Tibial nerve (tissue), 4 donors: ENCODE results near the gene TOGARAM1. TPM values are rescaled to one million over a fixed set of nuclear protein-coding genes. Genes with fewer than 3 reads are reported as not detected.

Source experiments
- DNase-seq, 2 donors: peaks; one replicate each; pipeline ENCODE4 v3.0.0-alpha.2; 2019; ENCODE audit warnings: low spot score in 2 of 2
- H3K27ac ChIP-seq, 4 donors: fragments of 200-600 bp; sonication (generic) in 3 of 4; one replicate each; pipeline ENCODE4 v1.5.1; 2017 to 2019; ENCODE audit warnings: mild to moderate bottlenecking in 1 of 4
- H3K27me3 ChIP-seq, 2 donors: fragments of 200-600 bp; sonication (generic) in 1 of 2; one replicate each; pipeline versions ENCODE4 v1.5.1 to v1.6.0; 2017 to 2019
- H3K36me3 ChIP-seq, 3 donors: fragments of 200-600 bp; sonication (generic); one replicate each; pipeline ENCODE4 v1.5.1; 2018 to 2019
- H3K4me1 ChIP-seq, 4 donors: fragments of 200-600 bp; sonication (generic) in 3 of 4; one replicate each; pipeline ENCODE4 v1.5.1; 2017 to 2019
- H3K4me3 ChIP-seq, 4 donors: fragments of 200-600 bp; sonication (generic) in 3 of 4; one replicate each; pipeline ENCODE4 v1.5.1; 2017 to 2019; ENCODE audit warnings: mild to moderate bottlenecking in 1 of 4, moderate library complexity in 1 of 4
- H3K9me3 ChIP-seq, 4 donors: fragments of 200-600 bp; sonication (generic) in 3 of 4; one replicate each; pipeline ENCODE4 v1.5.1; 2017 to 2019
- EP300 ChIP-seq, 2 donors: sonication (generic); formaldehyde crosslinking; IDR thresholded peaks; one replicate each; pipeline ENCODE4 v1.6.1; 2017; ENCODE audit warnings: antibody characterized with exemption in 2 of 2, mild to moderate bottlenecking in 1 of 2
- POLR2A ChIP-seq, 2 donors: fragments of 450-650 bp; IDR thresholded peaks; one replicate each; pipeline ENCODE4 v1.6.1; 2017; ENCODE audit warnings: antibody characterized with exemption in 2 of 2, mild to moderate bottlenecking in 2 of 2, moderate library complexity in 2 of 2
- WGBS, 2 donors: methylation state at CpG; one replicate each; pipeline ENCODE4 v1.1.5; 2018; 5-methylcytosine and 5-hydroxymethylcytosine counted together
- total RNA-seq, 4 donors: library from RNA; depleted of rRNA; stranded (reverse); fragments of >200 nt; gene quantifications; one replicate each; pipeline ENCODE4 v1.1.0, GENCODE V29; 2016
- TF ChIP-seq, protein P1 (sequence below), 5 experiments: fragments of 200-600 bp in 3 of 5; fragments of 450-650 bp in 2 of 5; sonication (generic) in 3 of 5; IDR thresholded peaks; one replicate each; pipeline ENCODE4 v1.5.1; 2016 to 2019; ENCODE audit warnings: antibody characterized with exemption in 5 of 5, mild to moderate bottlenecking in 3 of 5, moderate library complexity in 2 of 5

TOGARAM1 gene
- total RNA-seq, 4 donors from 2014 or later: 22.2 to 51.8 (median 34.2) TPM

DNA sequence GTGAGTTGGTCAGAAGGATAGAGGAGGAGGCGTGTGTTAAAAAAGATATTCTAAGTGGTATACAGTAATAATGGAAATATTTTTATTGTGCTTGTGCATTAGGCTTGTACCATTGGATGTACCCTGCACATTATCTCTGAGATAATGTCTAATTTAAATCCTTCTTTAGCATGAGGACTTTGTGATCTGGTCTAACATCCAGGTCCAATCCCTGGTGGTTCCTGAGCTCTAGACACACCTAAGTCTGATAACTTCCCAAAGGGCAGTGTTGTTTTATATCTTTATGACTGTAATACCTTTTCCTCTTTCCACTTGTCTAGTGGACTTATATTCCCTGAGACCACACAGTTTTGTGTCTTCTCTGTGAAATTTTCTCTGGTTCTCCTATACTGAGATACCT is 142.6 kb downstream of the TOGARAM1 start:
- Histone ChIP-seq H3K27me3 (no peaks in the 10 kb centered on the region), H3K4me3 (no peak overlapping the region), H3K9me3 (no peaks in the 10 kb centered on the region), H3K36me3 (peaks cover 0 to 77% (median 14%) of the 10 kb centered on the region in 3 donors), H3K27ac (no peak overlapping the region), H3K4me1 (no peaks in the 10 kb centered on the region)
- DNase-seq: no peak
- 97 to 98% methylated on average over 1 of the region's 1 CpG for WGBS, 2 donors
- TF ChIP-seq, protein P1, sequence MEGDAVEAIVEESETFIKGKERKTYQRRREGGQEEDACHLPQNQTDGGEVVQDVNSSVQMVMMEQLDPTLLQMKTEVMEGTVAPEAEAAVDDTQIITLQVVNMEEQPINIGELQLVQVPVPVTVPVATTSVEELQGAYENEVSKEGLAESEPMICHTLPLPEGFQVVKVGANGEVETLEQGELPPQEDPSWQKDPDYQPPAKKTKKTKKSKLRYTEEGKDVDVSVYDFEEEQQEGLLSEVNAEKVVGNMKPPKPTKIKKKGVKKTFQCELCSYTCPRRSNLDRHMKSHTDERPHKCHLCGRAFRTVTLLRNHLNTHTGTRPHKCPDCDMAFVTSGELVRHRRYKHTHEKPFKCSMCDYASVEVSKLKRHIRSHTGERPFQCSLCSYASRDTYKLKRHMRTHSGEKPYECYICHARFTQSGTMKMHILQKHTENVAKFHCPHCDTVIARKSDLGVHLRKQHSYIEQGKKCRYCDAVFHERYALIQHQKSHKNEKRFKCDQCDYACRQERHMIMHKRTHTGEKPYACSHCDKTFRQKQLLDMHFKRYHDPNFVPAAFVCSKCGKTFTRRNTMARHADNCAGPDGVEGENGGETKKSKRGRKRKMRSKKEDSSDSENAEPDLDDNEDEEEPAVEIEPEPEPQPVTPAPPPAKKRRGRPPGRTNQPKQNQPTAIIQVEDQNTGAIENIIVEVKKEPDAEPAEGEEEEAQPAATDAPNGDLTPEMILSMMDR (IDR thresholded peaks at IDR 0.05): no peak
- no peak for TF ChIP-seq POLR2A (IDR thresholded peaks at IDR 0.05)
- no peak for TF ChIP-seq EP300 (IDR thresholded peaks at IDR 0.05)

DNA sequence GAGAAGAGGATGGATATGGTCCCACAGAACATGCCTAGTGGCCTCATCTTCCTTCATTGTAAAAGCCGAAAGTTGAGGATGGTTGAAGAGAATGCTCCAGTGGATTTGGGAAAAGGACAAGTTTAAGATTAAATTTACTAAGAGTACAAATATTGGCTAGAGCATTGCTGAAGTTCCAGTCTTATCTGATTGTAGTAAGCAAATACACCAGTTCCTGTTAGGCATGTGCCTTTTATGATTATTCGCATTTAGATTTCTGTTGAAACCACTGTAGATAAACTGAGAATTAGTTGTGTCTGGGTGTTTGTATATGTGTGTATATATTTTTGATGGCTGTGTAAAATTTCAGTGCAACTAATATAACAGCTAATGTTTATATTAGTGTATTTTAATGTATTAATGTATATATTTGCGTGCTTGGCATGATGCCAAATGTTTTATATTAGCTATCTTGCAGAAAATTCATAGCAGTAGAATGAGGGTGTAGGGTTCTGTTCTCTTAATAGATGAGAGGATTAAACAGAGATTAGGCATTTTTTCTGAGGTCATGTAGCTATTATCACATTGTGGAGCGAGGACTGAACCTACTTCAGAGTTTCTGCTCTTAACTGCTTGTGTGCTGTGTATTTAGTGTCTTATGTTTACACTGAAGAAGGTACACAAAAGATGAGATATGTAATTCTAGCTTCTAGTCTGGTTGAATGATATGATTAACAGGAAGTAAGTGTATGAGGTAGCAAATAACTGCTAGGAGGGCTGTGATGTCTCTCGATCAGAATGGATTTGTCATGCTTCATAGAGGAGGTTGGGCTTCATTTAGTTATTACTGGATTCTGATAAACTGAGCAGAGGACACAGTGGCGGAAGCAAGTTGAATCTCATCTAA is 151.1 kb downstream of the TOGARAM1 start:
- TF ChIP-seq EP300 (IDR thresholded peaks at IDR 0.05) (no peak), POLR2A (IDR thresholded peaks at IDR 0.05) (no peak)
- TF ChIP-seq, protein P1 (IDR thresholded peaks at IDR 0.05): no peak
- no peak overlapping the region for H3K27ac ChIP-seq
- peaks cover 0 to 86% (median 2%) of the 10 kb centered on the region in 3 donors for H3K36me3 ChIP-seq
- H3K27me3 ChIP-seq: no peaks in the 10 kb centered on the region
- no peaks in the 10 kb centered on the region for H3K4me1 ChIP-seq
- no peak overlapping the region for H3K4me3 ChIP-seq
- DNase-seq: no peak
- 89 to 90% methylated on average over 6 of the region's 6 CpGs for WGBS, 2 donors
- H3K9me3 ChIP-seq: no peaks in the 10 kb centered on the region

DNA sequence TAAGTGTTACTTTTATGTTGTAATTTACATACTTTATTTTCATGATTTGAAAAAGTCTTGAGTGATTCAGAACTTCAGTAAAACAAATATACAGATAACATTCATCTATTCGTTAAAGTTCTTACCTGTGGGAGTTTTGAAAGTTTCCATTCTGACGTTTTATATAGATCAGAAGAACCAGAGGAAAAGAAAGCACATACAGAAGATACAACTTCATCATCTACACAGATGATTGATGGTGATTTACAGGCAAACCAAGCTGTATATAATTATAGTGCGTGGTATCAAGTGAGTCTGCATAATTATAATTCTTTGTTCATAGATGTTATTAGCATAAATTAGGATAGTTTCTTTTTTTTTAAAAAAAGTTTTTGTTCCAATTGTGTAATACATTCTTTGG is 152.3 kb downstream of the TOGARAM1 start:
- TF ChIP-seq, protein P1 (IDR thresholded peaks at IDR 0.05): no peak
- TF ChIP-seq EP300 (IDR thresholded peaks at IDR 0.05) (no peak), POLR2A (IDR thresholded peaks at IDR 0.05) (no peak)
- WGBS, 2 donors: 70 to 74% methylated on average over 3 of the region's 3 CpGs
- Histone ChIP-seq H3K27ac (no peak overlapping the region), H3K4me3 (no peak overlapping the region), H3K27me3 (no peaks in the 10 kb centered on the region), H3K4me1 (no peaks in the 10 kb centered on the region), H3K36me3 (peaks cover 0 to 89% (median 2%) of the 10 kb centered on the region in 3 donors), H3K9me3 (no peaks in the 10 kb centered on the region)
- no peak for DNase-seq

DNA sequence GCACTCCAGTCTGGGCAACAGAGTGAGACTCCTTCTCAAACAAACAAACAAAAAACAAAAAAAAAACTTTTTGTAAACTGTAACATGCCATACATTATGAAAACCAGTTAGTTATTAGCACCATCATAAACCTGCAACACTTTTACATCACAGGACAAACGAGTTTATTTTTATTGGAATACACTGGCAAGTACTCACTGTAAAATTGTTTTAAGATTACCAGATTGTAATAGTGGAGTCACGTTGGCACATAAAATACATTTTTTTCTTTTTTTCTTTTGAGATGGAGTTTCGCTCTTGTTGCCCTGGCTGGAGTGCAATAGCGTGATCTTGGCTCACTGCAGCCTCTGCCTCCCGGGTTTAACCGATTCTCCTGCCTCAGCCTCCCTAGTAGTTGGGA is 156.6 kb downstream of the TOGARAM1 start:
- H3K4me3 ChIP-seq: no peak overlapping the region
- 84 to 90% methylated on average over 6 of the region's 6 CpGs for WGBS, 2 donors
- H3K36me3 ChIP-seq: peaks cover 0 to 93% (median 6%) of the 10 kb centered on the region in 3 donors
- no peaks in the 10 kb centered on the region for H3K4me1 ChIP-seq
- no peak overlapping the region for H3K27ac ChIP-seq
- H3K27me3 ChIP-seq: no peaks in the 10 kb centered on the region
- TF ChIP-seq EP300 (IDR thresholded peaks at IDR 0.05): no peak
- TF ChIP-seq, protein P1 (IDR thresholded peaks at IDR 0.05): no peak
- TF ChIP-seq POLR2A (IDR thresholded peaks at IDR 0.05): no peak
- no peaks in the 10 kb centered on the region for H3K9me3 ChIP-seq
- no peak for DNase-seq

DNA sequence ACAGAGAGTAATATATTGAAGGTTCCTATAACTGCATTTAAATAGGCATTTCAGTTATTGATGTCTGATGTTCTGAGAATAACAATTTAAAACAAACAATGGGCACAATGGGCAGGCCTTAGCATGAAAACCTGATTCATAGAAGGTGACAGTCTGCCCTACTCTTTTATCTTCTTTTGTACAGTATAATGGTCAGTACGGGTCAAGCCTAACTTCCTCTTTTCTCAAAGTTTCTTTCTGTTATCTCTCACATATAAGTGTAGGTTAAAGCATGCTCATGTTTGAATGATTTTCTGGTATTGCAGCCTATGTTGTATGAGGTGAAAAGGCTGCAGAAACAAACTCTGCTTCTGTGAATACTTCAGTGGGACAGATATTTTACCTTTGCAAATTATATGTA is 158.1 kb downstream of the TOGARAM1 start:
- Histone ChIP-seq H3K27ac (no peak overlapping the region), H3K36me3 (peaks cover 0 to 94% (median 6%) of the 10 kb centered on the region in 3 donors), H3K27me3 (no peaks in the 10 kb centered on the region), H3K9me3 (no peaks in the 10 kb centered on the region), H3K4me3 (no peak overlapping the region), H3K4me1 (no peaks in the 10 kb centered on the region)
- DNase-seq: no peak
- WGBS, 2 donors: 65 to 89% methylated on average over 1 of the region's 1 CpG
- TF ChIP-seq POLR2A (IDR thresholded peaks at IDR 0.05) (no peak), EP300 (IDR thresholded peaks at IDR 0.05) (no peak)
- TF ChIP-seq, protein P1 (IDR thresholded peaks at IDR 0.05): no peak
